Spleen (tissue), 7 donors: Measurements from ENCODE around the gene PALMD.

Experiments
- POLR2A ChIP-seq, 3 donors: fragments of 450-650 bp; IDR thresholded peaks; one replicate each; pipeline ENCODE4 v1.5.1; 2017; ENCODE audit warnings: antibody characterized with exemption in 3 of 3, mild to moderate bottlenecking in 1 of 3
- POLR2AphosphoS5 ChIP-seq, 3 donors: sonication (generic); formaldehyde crosslinking; IDR thresholded peaks; one replicate each; pipeline ENCODE4 v1.5.1; 2017; ENCODE audit warnings: antibody characterized with exemption in 3 of 3
- TF ChIP-seq, protein P1 (sequence below), 11 experiments: fragments of 200-600 bp in 7 of 11; fragments of 450-650 bp in 4 of 11; sonication (generic) in 4 of 11; IDR thresholded peaks in 8 of 11; conservative IDR thresholded peaks in 3 of 11; 1 replicate in 7 of 11; 2 replicates in 4 of 11; pipeline versions ENCODE4 v1.4.0 to v1.8.0; 2016 to 2021; ENCODE audit warnings: antibody characterized with exemption in 11 of 11, inconsistent platforms in 4 of 11, mild to moderate bottlenecking in 1 of 11
- donor health status: DM: no; HTN: no; CAD: no; lungs with moderate emphysema.
- donor health status: DM: no; HTN: no; CAD: no.
- donor health status: DM: no; HTN: no; CAD: no.

DNA sequence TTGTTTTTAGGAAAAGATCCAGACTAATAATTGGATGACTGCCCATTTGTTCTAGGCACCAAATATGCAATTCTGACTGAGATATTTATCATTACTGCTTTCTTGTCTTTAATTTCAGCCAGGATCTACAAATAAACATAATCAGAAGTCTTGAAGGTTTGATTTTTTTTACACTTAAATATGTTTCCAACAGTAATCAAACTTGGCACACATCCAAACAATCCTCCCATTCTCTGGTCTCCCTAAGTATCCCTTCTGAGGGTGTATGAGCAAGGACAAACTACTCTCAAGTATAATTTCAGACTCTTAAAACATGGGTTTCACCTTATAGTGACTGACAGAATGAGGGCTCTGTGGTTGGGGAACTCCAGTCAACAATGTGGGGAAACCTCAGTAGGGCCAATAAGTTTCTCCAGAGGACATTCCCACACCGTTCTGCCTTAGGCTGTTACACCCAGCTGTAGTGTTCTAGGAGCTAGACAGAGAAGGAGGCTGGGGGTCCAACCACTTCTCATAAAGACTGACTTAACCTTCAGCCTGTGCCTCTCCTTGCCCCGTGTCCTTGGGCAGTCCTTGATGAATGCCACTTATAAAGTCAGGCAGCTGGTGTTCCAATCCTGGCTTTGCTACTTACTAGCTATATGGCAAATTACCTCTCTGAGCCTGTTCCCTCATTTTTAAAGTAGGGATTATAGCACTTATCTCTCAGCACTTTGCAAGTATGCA, 1.5 kb upstream of the PALMD start:
- TF ChIP-seq, protein P1, sequence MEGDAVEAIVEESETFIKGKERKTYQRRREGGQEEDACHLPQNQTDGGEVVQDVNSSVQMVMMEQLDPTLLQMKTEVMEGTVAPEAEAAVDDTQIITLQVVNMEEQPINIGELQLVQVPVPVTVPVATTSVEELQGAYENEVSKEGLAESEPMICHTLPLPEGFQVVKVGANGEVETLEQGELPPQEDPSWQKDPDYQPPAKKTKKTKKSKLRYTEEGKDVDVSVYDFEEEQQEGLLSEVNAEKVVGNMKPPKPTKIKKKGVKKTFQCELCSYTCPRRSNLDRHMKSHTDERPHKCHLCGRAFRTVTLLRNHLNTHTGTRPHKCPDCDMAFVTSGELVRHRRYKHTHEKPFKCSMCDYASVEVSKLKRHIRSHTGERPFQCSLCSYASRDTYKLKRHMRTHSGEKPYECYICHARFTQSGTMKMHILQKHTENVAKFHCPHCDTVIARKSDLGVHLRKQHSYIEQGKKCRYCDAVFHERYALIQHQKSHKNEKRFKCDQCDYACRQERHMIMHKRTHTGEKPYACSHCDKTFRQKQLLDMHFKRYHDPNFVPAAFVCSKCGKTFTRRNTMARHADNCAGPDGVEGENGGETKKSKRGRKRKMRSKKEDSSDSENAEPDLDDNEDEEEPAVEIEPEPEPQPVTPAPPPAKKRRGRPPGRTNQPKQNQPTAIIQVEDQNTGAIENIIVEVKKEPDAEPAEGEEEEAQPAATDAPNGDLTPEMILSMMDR (IDR thresholded peaks at IDR 0.05 in 8 of 11, conservative IDR thresholded peaks at IDR 0.05 in 3 of 11), result no peak
- no peak for TF ChIP-seq POLR2A (IDR thresholded peaks at IDR 0.05)
- TF ChIP-seq POLR2AphosphoS5 (IDR thresholded peaks at IDR 0.05), result no peak
